ENCODE results near the gene AGAP1.

AGAP1 gene

DNA sequence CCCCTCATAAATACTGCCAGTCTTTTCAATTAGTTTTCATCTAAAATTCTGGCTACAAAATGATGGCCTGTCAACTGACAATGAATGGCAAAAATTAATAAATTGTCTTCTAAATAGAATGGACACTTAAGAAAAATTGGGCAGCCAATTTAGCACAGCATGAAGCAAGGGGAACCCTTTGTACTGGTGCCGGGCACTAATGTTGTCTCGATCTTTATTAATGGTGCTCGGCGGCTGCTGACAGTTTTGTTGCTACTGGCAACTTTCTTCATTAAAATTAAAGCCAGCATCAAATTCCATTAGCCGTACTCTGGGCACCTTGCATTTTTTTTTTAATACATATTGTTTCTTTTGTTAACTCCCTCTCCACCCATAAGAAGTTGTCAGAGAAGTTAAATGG lies 365.0 kb downstream of the AGAP1 start:
- DNase-seq: no peak

DNA sequence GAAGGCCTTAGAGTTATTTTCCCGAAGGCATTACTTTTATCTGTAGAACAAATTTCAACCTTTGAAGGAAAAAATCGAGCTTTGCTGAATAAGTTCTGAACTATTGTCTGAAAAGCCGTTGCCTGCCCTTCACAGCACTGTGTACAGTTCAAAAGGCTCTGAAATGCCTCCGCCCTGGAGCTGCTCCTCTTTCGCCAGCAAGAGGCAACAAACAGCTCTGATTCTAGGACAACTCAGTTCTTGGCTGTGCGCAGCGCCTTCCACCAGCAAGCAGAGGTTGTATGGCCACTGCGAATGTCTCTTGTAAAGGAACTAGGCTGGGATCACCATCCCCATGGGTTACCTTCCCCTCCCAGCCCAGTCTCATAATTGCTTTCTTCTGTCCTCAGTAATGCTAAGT lies 365.8 kb downstream of the AGAP1 start:
- no peak for DNase-seq

DNA sequence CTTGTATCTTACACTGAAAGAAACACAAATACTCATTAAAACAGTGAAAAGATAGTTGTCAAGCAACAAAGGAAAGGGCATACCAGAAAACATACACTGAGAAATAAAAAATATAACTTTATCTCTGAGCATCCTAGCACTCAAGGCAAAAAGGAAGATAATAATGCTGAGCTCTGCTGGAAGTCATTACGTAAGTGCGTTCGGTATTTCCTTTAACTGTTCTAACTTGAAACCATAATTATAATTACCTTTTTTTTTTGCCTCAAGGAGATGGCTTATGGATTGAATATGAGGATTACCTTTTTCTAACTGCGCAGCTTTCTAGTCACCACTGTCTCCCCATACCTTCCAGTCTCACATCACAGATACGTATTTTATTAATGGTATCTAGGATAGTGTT lies 366.3 kb downstream of the AGAP1 start:
- DNase-seq: no peak

DNA sequence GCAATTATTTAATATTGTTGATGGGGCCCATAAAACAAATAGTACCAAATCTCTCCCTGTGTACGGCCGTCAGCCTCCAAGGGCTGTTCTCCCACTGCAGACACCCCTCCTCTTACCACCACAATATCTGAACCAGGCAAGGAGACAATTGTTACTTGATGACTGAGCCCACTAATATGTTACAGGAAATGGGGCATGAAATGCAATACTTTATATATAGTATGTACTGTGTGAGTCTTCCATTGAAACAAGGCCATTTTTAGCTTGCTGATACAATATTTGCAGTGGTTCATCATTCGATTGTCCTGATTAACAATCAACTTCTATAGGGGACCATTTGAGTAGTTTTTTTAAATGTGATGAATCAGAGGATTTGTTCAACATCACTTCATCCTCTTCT lies 367.0 kb downstream of the AGAP1 start:
- no peak for DNase-seq

DNA sequence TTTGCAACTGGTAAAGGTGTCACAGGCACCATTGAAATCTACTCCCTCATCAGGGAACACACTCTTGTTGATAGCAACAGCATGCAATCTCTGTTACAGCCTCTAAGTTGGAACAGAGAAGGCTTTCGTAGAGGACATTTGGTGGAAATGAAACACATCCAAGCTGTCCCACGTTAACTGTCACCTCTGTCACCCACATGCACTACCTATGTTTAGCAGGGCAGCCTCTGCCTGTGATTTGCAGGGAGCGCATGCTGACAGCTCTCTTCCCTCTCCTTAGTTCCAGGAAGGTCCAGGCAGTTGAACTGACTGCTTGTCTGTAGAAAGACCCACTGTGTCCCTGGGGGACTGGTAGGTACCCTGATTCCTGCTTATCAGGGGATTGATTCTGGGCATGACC lies 367.5 kb downstream of the AGAP1 start:
- DNase-seq: no peak

DNA sequence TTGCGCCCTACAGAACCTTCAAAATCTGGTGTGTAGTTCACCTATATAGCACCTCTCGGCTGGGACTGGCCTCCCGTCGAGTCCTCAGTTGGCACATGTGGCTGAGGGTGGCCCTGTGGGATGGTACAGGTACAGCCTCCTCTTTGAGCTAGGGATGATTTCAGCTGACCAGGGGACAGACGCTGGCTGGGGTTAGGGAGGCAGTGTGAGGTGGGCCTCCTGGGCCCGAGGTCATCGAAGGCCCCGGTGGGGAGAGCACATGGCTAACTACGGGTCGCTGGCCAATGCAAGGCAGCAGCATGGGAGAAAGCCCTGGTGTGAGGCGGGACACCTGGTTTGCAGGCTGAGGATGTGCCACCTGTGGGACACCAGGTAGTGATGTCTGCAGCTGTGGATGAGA lies 369.6 kb downstream of the AGAP1 start:
- peak; percentile 20 for DNase-seq

DNA sequence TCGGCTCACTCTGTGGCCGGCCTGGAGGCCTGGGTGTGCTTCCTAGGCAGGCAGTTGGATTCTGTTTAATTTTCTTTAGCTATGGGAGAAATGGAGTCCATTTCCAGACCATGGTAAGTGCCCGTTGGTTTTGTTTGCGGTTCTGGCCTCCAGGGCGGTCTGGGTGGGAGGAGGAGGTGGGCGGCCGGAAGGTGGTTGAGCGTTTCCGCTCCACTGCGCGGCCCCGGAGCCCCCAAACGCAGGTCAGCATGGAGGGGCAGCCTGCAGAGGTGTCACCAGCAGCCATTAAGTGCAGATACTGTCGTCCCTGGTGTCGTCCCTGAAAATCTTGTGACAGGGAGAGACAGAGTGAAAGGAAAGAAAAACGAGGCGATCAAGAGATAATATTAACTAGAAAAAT lies 370.5 kb downstream of the AGAP1 start:
- no peak for DNase-seq

DNA sequence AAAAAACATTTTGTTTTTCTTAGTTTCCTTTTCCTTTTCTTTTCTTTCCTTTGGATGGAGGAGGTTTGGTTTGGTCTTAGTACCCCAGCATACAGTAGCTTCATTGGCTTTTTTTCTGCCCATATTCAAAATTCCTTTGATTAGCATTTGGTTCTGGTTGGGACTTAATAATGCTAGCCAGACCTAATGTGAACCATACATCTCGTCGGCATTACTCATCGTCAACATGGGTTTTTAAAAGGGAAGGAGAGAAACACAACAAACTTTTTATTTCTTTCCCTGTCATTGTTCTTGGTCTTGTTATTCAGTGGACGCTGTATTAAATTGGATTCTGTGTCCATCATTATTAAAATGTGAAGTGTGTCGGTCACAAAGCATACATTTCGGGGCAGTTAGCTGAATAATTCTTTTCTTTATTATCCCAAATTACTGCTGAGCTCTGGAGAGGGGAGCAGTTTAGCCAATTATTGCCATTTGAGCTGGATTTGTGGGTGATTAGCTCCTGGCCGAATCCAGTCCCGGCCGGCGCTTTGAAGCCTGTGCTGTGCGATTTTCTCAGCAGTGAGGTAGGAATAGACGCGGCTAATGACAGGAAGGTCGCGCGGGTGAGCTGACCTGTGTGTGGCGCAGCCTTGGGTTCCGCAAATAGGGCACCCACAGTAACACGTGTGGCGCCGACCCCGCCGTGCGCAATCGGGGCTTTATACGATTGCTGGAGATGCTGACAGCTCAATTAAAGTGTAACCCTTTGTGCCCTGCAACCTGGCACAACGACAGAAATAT lies 371.1 kb downstream of the AGAP1 start:
- peak; percentile 36 for DNase-seq

DNA sequence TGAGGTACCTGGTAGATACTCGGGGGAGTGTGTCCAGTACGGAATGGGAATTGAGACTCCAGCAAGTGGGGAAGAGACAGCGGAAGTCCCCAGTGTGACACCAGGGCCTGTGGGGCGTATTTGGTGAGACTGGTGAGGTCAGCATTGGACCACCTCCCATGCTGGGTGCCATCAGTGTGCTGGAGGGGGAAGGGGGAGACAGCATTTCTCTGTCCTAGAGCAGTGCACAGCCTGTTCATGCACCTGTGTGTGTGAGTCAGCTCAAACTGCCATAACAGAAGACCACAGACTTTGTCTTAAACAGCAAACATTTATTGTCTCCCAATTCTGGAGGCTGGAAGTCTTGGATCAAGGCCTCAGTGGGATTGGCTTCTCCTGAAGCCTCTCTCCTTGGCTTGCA lies 372.5 kb downstream of the AGAP1 start:
- peak; percentile 19 for DNase-seq

DNA sequence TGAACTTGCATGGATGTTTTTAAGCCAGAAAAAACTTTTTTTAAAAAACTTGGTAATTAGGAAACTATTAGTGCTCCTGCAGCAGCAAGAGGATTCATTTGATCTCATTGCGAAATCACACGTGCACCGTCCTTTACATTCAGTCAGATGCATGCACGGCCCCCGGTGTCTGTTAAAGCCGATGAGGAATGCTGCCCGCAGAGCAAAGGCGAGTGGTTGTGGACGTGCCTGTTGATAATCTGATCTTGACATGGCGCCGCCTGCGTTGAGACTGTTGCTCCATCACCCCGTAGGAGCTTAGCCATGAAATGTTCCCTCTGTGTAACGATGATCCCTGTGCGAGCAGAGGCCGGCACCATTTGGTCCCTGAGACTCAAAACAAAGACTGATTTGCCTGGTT lies 374.4 kb downstream of the AGAP1 start:
- DNase-seq: peak; percentile 34

DNA sequence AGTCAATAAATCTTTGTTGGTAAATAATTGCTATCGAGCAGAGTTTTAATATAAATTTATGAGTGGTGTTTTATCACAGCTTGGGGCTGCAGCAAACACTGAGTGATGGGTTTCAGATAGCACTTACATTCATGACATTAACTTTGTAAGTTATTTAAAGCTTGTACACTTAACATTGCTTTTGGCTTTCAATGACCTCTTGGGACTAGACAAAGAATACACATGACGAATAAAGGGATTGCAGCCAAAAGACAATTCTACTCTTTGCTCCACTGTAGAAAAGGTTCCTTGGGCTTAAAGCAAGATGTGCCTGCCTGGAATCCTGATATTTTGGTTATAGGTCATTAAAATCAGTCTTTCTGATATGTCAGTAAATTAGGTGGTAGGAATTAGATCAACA lies 374.8 kb downstream of the AGAP1 start:
- no peak for DNase-seq

DNA sequence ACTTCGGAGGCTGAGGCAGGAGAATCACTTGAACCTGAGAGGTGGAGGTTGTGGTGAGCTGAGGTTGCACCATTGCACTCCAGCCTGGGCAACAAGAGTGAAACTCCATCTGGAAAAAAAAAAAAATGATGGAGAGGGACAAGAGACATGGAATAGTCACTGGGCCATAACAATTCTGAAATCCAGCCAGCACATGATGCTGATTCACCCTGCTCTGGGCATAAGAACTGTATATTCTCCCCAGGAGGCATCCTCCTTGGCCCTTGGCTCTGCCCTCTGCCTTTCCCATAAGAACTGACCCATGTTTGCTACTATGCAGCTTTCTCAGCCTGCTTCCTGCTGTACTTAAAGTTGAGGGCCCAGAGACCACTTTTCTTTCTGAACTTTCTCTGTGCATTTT lies 376.7 kb downstream of the AGAP1 start:
- DNase-seq: no peak

DNA sequence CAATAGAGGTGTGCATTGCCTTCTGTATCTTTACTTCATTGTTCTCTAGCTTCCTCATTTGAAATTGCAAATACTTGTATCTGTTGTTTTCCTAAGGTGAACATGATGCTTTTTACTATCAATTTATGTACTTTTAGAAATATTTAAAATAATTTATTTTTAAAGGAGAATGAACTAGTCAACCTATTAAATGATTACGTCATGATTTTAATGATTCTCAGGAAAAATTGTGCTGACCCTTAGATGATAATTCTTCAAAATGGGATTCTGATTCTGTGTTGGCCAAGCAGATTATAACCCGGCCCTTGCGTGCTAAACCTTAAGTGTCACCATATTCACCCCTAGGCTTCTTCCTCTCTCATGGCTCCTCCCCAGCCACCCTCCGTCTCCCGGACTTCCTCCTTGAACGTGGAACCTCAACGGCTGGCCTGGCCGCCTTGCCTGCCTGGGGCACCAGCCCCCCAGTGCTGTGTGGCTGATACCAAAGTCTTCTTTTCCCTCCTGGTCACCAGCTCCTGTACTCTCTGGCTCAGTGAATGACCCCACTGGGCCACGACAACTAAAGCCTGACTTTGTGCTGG lies 382.3 kb downstream of the AGAP1 start:
- DNase-seq: no peak

DNA sequence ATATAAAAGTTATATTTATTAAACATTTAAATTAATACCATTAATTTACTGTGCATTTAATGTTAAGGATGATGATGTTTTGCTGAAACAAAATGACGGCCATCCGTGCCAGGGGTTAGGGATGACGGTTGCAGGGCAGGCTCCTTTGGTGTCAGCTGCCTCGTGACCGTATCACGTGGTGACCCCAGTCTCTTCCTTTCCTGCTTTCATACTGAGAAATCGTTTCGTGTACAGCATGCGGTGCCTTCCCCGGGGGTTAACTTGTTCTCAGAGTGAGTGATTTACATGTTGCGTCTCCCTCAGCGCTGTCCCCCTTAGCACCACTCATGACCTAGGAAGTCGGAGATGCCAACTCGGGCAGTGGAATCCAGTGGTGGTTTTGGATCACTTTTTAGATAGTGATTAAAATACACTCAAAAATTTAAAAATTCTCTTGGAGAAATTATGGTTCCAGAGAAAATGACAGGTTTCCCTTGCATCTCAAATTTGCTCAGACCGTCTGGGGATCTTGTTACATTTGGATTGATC lies 383.5 kb downstream of the AGAP1 start:
- DNase-seq: no peak

DNA sequence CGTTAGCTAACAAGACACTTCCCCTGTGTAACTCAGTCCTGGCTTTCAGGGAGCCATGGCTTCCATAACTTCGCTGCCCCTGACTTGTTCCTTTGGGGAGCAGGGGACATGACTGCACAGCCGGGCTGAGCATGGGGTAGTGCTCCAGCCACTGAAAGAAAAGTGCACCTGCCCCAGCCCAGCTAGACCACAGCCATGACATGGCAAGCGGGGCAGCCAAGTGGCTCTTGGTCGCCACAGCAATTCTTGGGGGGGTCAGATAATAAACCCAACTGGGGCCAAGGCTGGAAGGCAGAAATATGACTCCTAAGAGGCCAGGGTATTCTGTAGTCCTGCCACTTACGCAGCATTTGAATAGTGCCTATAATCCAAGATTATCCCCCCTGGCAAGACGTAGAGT lies 385.3 kb downstream of the AGAP1 start:
- DNase-seq: no peak

DNA sequence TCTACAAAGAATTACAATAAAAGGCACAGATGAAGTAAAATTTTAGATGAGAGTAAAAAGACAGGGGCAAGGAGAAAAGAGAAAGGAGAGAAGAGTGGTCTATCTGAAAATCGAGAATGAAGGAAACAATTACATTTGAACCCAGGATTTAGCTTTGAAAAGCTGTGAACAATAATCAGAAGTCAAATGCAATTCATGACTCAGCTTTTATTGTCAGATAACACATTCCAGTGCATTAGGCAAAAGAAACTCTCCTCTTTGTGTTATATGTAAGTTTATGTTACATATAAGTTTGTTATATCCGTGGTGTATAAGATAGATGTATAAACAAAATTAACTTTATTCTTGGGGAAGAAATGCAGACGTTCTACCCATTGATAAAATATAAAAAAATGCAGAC lies 389.8 kb downstream of the AGAP1 start:
- DNase-seq: no peak

DNA sequence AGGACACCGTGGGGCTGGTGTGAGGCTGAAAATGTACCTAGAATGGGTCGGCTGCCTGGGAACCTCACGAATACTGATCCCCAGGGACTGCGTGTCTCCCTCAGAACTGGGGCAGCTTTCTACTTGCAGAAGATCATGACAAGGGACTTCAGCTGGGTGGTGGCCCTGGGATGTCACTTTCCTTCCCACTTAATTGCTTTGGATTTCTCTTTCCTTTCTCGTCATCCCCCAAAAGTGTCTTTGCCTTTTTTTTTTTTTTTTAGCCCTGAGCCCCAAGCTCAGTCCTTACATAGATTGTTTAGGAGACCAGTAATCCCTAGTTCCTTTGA lies 395.4 kb downstream of the AGAP1 start:
- DNase-seq: no peak

DNA sequence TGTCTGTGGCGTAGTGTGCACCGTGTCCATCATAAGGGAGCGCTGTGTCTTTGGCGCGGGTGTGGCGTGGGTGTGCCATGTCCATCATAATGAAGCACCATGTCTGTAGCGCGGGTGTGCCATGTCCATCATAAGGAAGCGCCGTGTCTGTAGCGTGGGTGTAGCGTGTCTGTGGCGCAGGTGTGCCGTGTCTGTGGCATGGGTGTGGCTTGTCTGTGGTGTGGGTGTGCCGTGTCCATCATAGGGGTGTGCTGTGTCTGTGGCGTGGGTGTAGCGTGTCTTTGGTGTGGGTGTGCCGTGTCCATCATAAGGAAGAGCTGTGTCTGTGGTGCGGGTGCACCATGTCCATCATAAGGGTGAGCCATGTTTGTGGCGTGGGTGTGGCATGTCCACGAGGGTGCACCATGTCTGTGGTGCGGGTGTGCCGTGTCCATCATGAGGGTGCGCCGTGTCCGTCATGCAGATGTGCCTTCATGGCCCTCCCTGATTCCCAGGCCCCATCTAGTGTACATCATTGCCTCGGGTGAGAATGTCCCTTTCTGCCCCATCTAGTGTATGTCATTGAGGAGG lies 399.4 kb downstream of the AGAP1 start:
- DNase-seq: no peak

DNA sequence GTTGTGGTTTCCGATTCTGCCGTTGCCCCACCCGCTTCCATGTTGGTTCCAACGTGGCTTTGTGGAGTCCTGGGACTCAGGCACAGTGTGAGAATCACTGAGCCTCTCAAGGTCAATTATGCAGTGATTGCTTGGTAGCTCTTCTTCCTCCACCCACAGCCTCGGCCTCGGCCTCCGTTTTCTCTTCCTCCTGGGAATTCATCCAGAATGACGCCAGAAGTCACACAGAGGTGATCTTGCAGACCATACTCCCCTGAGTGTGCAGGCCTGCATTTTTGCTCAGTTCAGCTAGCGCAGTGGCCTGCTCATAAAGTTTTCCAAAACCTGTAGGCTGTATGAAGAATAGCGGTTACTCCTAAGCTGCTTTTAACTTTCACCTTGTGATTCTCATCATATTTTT lies 401.0 kb downstream of the AGAP1 start:
- DNase-seq: no peak

DNA sequence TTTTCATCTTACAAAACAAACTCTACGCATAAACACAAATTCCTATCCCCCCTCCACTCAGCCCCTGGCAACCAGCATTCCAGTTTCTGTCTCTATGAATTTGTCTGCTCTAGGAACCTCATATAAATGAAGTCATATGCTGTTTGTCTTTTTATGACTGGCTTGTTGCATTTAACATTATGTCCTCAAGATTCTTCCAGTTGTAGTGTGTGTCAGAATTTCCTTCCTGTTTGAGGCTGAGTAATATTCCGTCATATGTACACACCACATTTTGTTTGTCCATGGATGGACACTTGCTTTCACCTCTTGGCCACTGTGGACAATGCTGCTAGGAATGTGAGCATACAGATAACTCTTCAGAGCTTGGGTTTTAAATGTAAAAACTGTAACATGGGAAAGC lies 402.2 kb downstream of the AGAP1 start:
- DNase-seq: no peak

DNA sequence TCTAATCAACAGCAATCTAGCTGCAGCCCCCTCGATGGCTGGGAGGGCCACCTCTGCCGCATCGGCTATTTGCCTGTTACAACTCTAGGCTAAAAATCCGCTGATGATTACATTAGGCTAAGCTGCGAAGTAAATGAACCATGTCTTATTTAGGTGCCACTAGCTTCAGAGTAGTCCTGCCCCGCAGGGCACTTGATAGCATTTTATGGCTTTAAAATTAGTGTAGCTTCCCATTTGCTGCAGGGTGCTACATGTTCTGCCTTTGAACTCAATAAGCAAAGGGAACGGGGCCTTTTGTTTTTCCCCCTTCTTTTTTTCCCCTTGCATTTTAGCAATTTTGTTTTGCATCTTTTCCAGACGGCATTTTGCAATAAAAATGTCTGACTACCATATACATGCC lies 404.1 kb downstream of the AGAP1 start:
- DNase-seq: no peak

DNA sequence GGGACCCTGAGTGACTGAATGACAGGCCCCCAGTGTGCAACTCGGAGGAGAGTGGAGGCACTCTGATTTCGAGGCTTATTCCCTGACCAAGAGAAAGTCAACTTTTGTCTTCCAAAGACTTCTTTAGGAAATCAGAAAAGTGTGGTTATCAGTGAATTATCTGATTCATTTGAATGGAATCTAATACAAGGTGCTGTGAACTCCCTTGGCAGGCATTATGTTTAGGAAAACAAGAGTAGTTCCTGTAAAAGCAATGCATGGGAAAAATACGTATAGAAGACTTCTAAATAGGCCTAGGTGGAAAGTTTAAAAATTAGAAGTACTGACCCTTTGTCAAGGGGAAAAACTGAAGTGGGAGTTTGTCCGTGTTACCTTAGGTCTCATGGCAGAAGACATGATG lies 404.9 kb downstream of the AGAP1 start:
- DNase-seq: no peak

DNA sequence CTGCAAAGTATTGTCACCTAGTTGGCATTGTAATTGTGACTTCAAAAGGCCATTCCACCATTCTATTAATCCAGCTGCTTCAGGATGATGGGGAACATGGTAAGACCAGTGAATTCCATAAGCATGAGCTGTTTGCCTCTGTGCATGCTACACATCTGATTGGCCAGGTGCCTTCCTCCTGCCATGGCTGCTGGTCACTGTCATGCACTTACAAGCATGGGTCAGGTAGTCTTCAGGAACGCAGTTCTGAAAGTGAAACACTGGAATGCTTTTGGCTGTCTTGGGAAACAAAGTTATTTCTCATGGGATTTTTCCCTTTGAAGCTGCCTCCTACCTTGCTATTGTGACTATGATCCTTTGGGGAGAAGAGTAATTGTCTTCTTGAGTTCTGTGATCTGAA lies 406.8 kb downstream of the AGAP1 start:
- no peak for DNase-seq

DNA sequence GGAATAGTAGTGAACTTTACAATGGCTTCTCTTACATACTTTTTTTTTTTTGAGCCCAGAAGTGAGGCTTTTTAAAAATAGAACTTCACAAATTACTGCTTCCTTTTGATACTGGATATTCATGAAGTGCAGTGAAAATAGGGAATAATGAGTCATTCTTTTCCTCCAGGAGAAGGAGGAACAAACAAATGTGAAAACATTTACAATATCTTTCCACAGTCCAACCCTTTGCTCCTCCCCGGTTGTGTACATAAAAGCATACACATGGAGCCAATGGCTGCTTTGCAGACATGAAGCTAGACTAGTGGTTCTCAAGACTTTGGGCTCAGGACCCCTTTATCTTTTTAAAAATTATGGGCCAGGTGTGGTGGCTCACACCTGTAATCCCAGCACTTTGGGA lies 407.4 kb downstream of the AGAP1 start:
- DNase-seq: no peak
